H1 (cell line): ENCODE data around the gene IGF2R. TPM values are rescaled to one million over a fixed set of nuclear protein-coding genes. Genes with fewer than 3 reads are reported as not detected.

Source experiments
- CTCF ChIA-PET: fragments of 300-600 bp; sonication (Branson Sonifier 250); formaldehyde crosslinking; loops from one replicate; lab custom pipeline; 2021; ENCODE audit not compliant: partially characterized antibody; lab: Charles Lee
- POLR2A ChIA-PET: fragments of 300-600 bp; sonication (Branson Sonifier 250); formaldehyde crosslinking; loops from one replicate; lab custom pipeline; 2021; ENCODE audit warnings: inconsistent platforms; ENCODE audit not compliant: partially characterized antibody; lab: Charles Lee
- DNase-seq, 2 experiments: peaks; one replicate each; pipeline versions ENCODE4 v3.0.0 to v3.0.0-alpha.2; 2010 to 2022; ENCODE audit warnings: low spot score in 2 of 2, low read depth in 1 of 2, mixed read lengths in 1 of 2
- FAIRE-seq: peaks from 2 replicates; lab custom pipeline; 2011; peaks lifted over from hg19 to GRCh38; lab: Jason Lieb, UNC
- H2AFZ ChIP-seq: 2 replicates; pipeline ENCODE4 v1.8.1; 2012; ENCODE audit warnings: low read length, inconsistent platforms
- H2AK5ac ChIP-seq: 2 replicates; pipeline ENCODE4 v1.6.1; 2013; ENCODE audit warnings: low read depth, low read length
- H2BK120ac ChIP-seq: replicated peaks from 2 replicates; pipeline ENCODE3; 2013; ENCODE audit warnings: low read depth, low read length, inconsistent platforms
- H2BK12ac ChIP-seq: 2 replicates; pipeline ENCODE4 v1.6.1; 2013; ENCODE audit warnings: low read depth, low read length
- H2BK15ac ChIP-seq: 2 replicates; pipeline ENCODE4 v1.6.1; 2013; ENCODE audit warnings: low read length
- H2BK20ac ChIP-seq: 2 replicates; pipeline ENCODE4 v1.6.1; 2013; ENCODE audit warnings: low read length
- H2BK5ac ChIP-seq: 2 replicates; pipeline ENCODE4 v1.6.1; 2013; ENCODE audit warnings: low read depth, low read length
- H3K14ac ChIP-seq: 2 replicates; pipeline ENCODE4 v1.6.1; 2013; ENCODE audit warnings: inconsistent platforms; ENCODE audit not compliant: insufficient read length
- H3K18ac ChIP-seq: 2 replicates; pipeline ENCODE4 v1.6.1; 2013; ENCODE audit warnings: low read length; ENCODE audit errors: extremely low read depth
- H3K23ac ChIP-seq: 2 replicates; pipeline ENCODE4 v1.6.1; 2013; ENCODE audit warnings: inconsistent platforms; ENCODE audit not compliant: insufficient read length
- H3K23me2 ChIP-seq: 2 replicates; pipeline ENCODE4 v1.6.1; 2013; ENCODE audit warnings: low read depth, low read length
- H3K27ac ChIP-seq: 2 replicates; pipeline ENCODE4 v1.6.1; 2011; ENCODE audit warnings: low read depth, low read length, inconsistent platforms
- H3K27me3 ChIP-seq, 4 experiments: replicated peaks in 1 of 4; 1 replicate in 1 of 4; 2 replicates in 3 of 4; pipeline versions ENCODE4 v1.6.1 to v1.8.1; 2011 to 2013; ENCODE audit warnings: low read length in 3 of 4, mild to moderate bottlenecking in 3 of 4, inconsistent platforms in 2 of 4, mixed read lengths in 2 of 4, moderate library complexity in 1 of 4; ENCODE audit not compliant: control insufficient read depth in 3 of 4, insufficient read depth in 3 of 4; ENCODE audit errors: extremely low read depth in 1 of 4
- H3K36me3 ChIP-seq, 4 experiments: 2 replicates each; pipeline versions ENCODE4 v1.6.1 to v1.8.1; 2011 to 2013; ENCODE audit warnings: mild to moderate bottlenecking in 4 of 4, low read length in 3 of 4, moderate library complexity in 2 of 4, control low read depth in 1 of 4, inconsistent platforms in 1 of 4; ENCODE audit not compliant: insufficient read depth in 4 of 4, control insufficient read depth in 2 of 4
- H3K4ac ChIP-seq: replicated peaks from 2 replicates; pipeline ENCODE3; 2013; ENCODE audit warnings: low read length, low read depth, mixed read lengths, inconsistent platforms; ENCODE audit not compliant: insufficient read length
- H3K4me1 ChIP-seq, 4 experiments: replicated peaks in 1 of 4; 1 replicate in 1 of 4; 2 replicates in 3 of 4; pipeline versions ENCODE4 v1.6.1 to v1.8.1; 2011 to 2013; ENCODE audit warnings: low read length in 3 of 4, inconsistent platforms in 2 of 4, mixed read lengths in 1 of 4; ENCODE audit not compliant: insufficient read depth in 4 of 4, control insufficient read depth in 3 of 4
- H3K4me2 ChIP-seq, 2 experiments: 2 replicates each; pipeline versions ENCODE4 v1.6.1 to v1.8.1; 2011 to 2013; ENCODE audit warnings: low read depth in 2 of 2, low read length in 2 of 2, control low read depth in 1 of 2, inconsistent platforms in 1 of 2, mild to moderate bottlenecking in 1 of 2; ENCODE audit not compliant: insufficient read depth in 1 of 2
- H3K4me3 ChIP-seq, 4 experiments: fragments of 200-600, 300-600 bp in 1 of 4; sonication (generic), shearing (Covaris generic), sonication (Bioruptor Twin) in 1 of 4; 2 replicates each; pipeline versions ENCODE4 v1.5.1 to v1.8.1; 2011 to 2016; ENCODE audit warnings: low read length in 4 of 4, low read depth in 3 of 4, control low read depth in 2 of 4, inconsistent platforms in 2 of 4, mild to moderate bottlenecking in 2 of 4, mixed read lengths in 1 of 4, moderate library complexity in 1 of 4; ENCODE audit not compliant: insufficient read depth in 2 of 4; ENCODE audit errors: extremely low read depth in 1 of 4
- H3K56ac ChIP-seq: replicated peaks from 2 replicates; pipeline ENCODE3; 2013; ENCODE audit warnings: low read depth, mild to moderate bottlenecking, mixed read lengths, low read length, inconsistent platforms; ENCODE audit not compliant: insufficient read length
- H3K79me1 ChIP-seq: 2 replicates; pipeline ENCODE4 v1.6.1; 2013; ENCODE audit warnings: low read depth, low read length, control low read depth
- H3K79me2 ChIP-seq, 2 experiments: 2 replicates each; pipeline versions ENCODE4 v1.6.1 to v1.8.1; 2012 to 2013; ENCODE audit warnings: low read length in 2 of 2, mild to moderate bottlenecking in 2 of 2, inconsistent platforms in 1 of 2; ENCODE audit not compliant: insufficient read depth in 2 of 2, control insufficient read depth in 1 of 2
- H3K9ac ChIP-seq, 4 experiments: replicated peaks in 1 of 4; 1 replicate in 1 of 4; 2 replicates in 3 of 4; pipeline versions ENCODE4 v1.6.1 to v1.8.1; 2011 to 2013; ENCODE audit warnings: low read depth in 3 of 4, low read length in 3 of 4, control low read depth in 2 of 4, mild to moderate bottlenecking in 2 of 4, moderate library complexity in 2 of 4, inconsistent platforms in 1 of 4; ENCODE audit errors: extremely low read depth in 1 of 4
- H3K9me3 ChIP-seq, 2 experiments: 2 replicates each; pipeline versions ENCODE4 v1.6.1 to v1.8.1; 2012 to 2013; ENCODE audit warnings: mild to moderate bottlenecking in 2 of 2, moderate library complexity in 2 of 2, control low read depth in 1 of 2, inconsistent platforms in 1 of 2, low read depth in 1 of 2, low read length in 1 of 2, mixed read lengths in 1 of 2; ENCODE audit not compliant: insufficient read depth in 2 of 2
- H4K20me1 ChIP-seq, 2 experiments: replicated peaks in 1 of 2; 2 replicates each; pipeline versions ENCODE3 to v1.8.1; 2011 to 2013; ENCODE audit warnings: inconsistent platforms in 2 of 2, low read length in 2 of 2, mild to moderate bottlenecking in 1 of 2; ENCODE audit not compliant: insufficient read depth in 2 of 2, control insufficient read depth in 1 of 2
- H4K5ac ChIP-seq: 2 replicates; pipeline ENCODE4 v1.6.1; 2013; ENCODE audit warnings: low read length, low read depth, mixed read lengths, inconsistent platforms; ENCODE audit not compliant: insufficient read length
- H4K8ac ChIP-seq: 2 replicates; pipeline ENCODE4 v1.8.0; 2013; ENCODE audit warnings: mild to moderate bottlenecking, moderate library complexity, low read length, inconsistent platforms; ENCODE audit not compliant: insufficient read depth; ENCODE audit errors: extremely low read depth
- H4K91ac ChIP-seq: replicated peaks from 2 replicates; pipeline ENCODE3; 2013; ENCODE audit warnings: low read length, mixed read lengths, inconsistent platforms; ENCODE audit not compliant: insufficient read length
- CTCF ChIP-seq, 3 experiments: IDR thresholded peaks; 1 replicate in 2 of 3; 2 replicates in 1 of 3; pipeline versions ENCODE4 v1.5.1 to v1.6.1; 2011; ENCODE audit warnings: low read length in 3 of 3, mild to moderate bottlenecking in 3 of 3, inconsistent platforms in 2 of 3, low read depth in 1 of 3, moderate library complexity in 1 of 3; ENCODE audit not compliant: insufficient read depth in 1 of 3; ENCODE audit errors: control extremely low read depth in 1 of 3
- EGR1 ChIP-seq: IDR thresholded peaks from 2 replicates; pipeline ENCODE4 v1.6.1; 2011; ENCODE audit warnings: low read depth, low read length, borderline replicate concordance
- PHF8 ChIP-seq: fragments of 200-600 bp; sonication (generic); conservative IDR thresholded peaks from 2 replicates; pipeline ENCODE4 v1.7.1; 2012; ENCODE audit warnings: low read depth, mild to moderate bottlenecking, inconsistent platforms, low read length, moderate library complexity
- RAD21 ChIP-seq, 2 experiments: IDR thresholded peaks in 1 of 2; conservative IDR thresholded peaks in 1 of 2; 2 replicates each; pipeline ENCODE4 v1.6.1; 2011; ENCODE audit warnings: low read depth in 2 of 2, low read length in 2 of 2, improper control_type of control experiment in 1 of 2, inconsistent platforms in 1 of 2, mild to moderate bottlenecking in 1 of 2, moderate library complexity in 1 of 2
- TAF7 ChIP-seq: optimal IDR thresholded peaks from 2 replicates; pipeline ENCODE3; 2011; ENCODE audit warnings: low read depth, mild to moderate bottlenecking, inconsistent platforms, low read length, moderate library complexity, borderline replicate concordance
- YY1 ChIP-seq: IDR thresholded peaks from 2 replicates; pipeline ENCODE4 v1.6.1; 2011; ENCODE audit warnings: low read depth, mild to moderate bottlenecking, low read length
- WGBS, 2 experiments: shearing (Covaris generic) in 1 of 2; methylation state at CpG; one replicate each; pipeline versions ENCODE4 v1.1.6 to v1.1.7; 2013 to 2015; ENCODE audit warnings: low lambda C conversion rate in 2 of 2, mixed read lengths in 2 of 2, inconsistent platforms in 1 of 2, low coverage in 1 of 2, missing lambda C conversion rate in 1 of 2; ENCODE audit not compliant: insufficient replicate concordance in 2 of 2, insufficient coverage in 1 of 2, insufficient read length in 1 of 2; ENCODE audit errors: extremely low coverage in 1 of 2, missing lambda C conversion rate in 1 of 2; 5-methylcytosine and 5-hydroxymethylcytosine counted together
- polyA plus RNA-seq, 7 experiments: library from polyadenylated mRNA; depleted of rRNA in 3 of 7; stranded (reverse) in 5 of 7; unstranded in 2 of 7; fragments of >200 nt in 5 of 7; fragments of 200-250 nt in 2 of 7; gene quantifications; 1 replicate in 5 of 7; 2 replicates in 1 of 7; 4 replicates in 1 of 7; pipeline versions ENCODE4 v1.2.1 to v1.2.3, GENCODE V29; 2011 to 2013; ENCODE audit warnings: missing spikeins in 2 of 7, mixed read lengths in 2 of 7
- total RNA-seq: library from RNA; stranded (reverse); fragmentation: NEBNext Ultra II Directional; extraction: Animal tissue kit (Norgen Biotek cat#: 25700); gene quantifications from 2 replicates; pipeline ENCODE4 v1.2.1, GENCODE V29; 2021

Gene IGF2R
- total and polyA plus RNA-seq, 2 of the 8 experiments (the other 6 are each of a cell fraction or from before 2014, with no cell fraction given) = 20.6 to 74.1 TPM

GRCh38 chr6:160028487-160029275 is 59.8 kb downstream of the IGF2R start:
- no peak overlapping the region for H2BK15ac ChIP-seq
- FAIRE-seq = no peak
- no peak overlapping the region for H2AK5ac ChIP-seq
- H3K56ac ChIP-seq = no peak overlapping the region
- no peak overlapping the region for H3K9ac ChIP-seq
- H2BK20ac ChIP-seq = no peak overlapping the region
- H3K27me3 ChIP-seq = no peaks in the 10 kb centered on the region
- CTCF ChIA-PET = interaction anchor here (0.8 to 1.5 kb wide), 5 partner anchors 11 to 176 kb away, joined by 3 to 6 read pairs (median 4); no protein-coding TSS in a partner anchor
- no peak overlapping the region for H4K8ac ChIP-seq
- DNase-seq = no peak
- WGBS, 2 experiments = 94% methylated on average over 8 of the region's 8 CpGs; no CpG with 5 or more reads in 1 of the 2 experiments
- H3K4me2 ChIP-seq = no peak overlapping the region
- TF ChIP-seq RAD21 (IDR thresholded peaks at IDR 0.05 in 1 of 2, conservative IDR thresholded peaks at IDR 0.05 in 1 of 2; ENCODE audit: low read depth in 2 of 2, low read length in 2 of 2) = 0 out of 4 replicates have a peak, but pooled peaks of 1 of the 2 experiments have one; percentile 6
- TF ChIP-seq EGR1 = no peak
- no peak for TF ChIP-seq PHF8
- TF ChIP-seq CTCF (IDR thresholded peaks at IDR 0.05; ENCODE audit: control extremely low read depth in 1 of 3, insufficient read depth in 1 of 3, low read depth in 1 of 3, low read length in 3 of 3) = peak in 2 of 3 experiments; percentile 12 to 13; a peak in 2 of 4 replicates
- TF ChIP-seq YY1 = 0 out of 2 replicates have a peak, but pooled peaks have one; percentile 8
- TF ChIP-seq TAF7 = no peak
- TF ChIP-seq, all 59 proteins: peak for 3
- Histone ChIP-seq H3K9me3 (no peaks in the 10 kb centered on the region), H4K91ac (no peak overlapping the region), H3K79me1 (peaks cover 2% of the 10 kb centered on the region), H4K5ac (no peak overlapping the region), H3K14ac (no peak overlapping the region), H2BK120ac (no peak overlapping the region), H2AFZ (no peak overlapping the region), H3K18ac (no peak overlapping the region), H3K23ac (no peak overlapping the region), H3K79me2 (no peaks in the 10 kb centered on the region), H2BK5ac (no peak overlapping the region), H3K23me2 (no peaks in the 10 kb centered on the region), H3K4me3 (no peak overlapping the region), H3K4me1 (no peaks in the 10 kb centered on the region), H3K4ac (no peak overlapping the region), H4K20me1 (peaks cover 2 to 4% of the 10 kb centered on the region in 2 experiments), H3K27ac (no peak overlapping the region), H2BK12ac (no peak overlapping the region), H3K36me3 (peaks cover 7 to 66% (median 45%) of the 10 kb centered on the region in 4 experiments; a peak in 7 of 8 replicates)
- POLR2A ChIA-PET = no interaction called here
